GM12801 (cell line): ENCODE measurements around the gene EDEM3.

Source experiments
- TF ChIP-seq, protein P1 (sequence below): IDR thresholded peaks from one replicate; pipeline ENCODE4 v1.5.1; 2011; ENCODE audit warnings: control low read depth; ENCODE audit not compliant: insufficient read length; ENCODE audit errors: extremely low read depth

The EDEM3 gene, protein sequence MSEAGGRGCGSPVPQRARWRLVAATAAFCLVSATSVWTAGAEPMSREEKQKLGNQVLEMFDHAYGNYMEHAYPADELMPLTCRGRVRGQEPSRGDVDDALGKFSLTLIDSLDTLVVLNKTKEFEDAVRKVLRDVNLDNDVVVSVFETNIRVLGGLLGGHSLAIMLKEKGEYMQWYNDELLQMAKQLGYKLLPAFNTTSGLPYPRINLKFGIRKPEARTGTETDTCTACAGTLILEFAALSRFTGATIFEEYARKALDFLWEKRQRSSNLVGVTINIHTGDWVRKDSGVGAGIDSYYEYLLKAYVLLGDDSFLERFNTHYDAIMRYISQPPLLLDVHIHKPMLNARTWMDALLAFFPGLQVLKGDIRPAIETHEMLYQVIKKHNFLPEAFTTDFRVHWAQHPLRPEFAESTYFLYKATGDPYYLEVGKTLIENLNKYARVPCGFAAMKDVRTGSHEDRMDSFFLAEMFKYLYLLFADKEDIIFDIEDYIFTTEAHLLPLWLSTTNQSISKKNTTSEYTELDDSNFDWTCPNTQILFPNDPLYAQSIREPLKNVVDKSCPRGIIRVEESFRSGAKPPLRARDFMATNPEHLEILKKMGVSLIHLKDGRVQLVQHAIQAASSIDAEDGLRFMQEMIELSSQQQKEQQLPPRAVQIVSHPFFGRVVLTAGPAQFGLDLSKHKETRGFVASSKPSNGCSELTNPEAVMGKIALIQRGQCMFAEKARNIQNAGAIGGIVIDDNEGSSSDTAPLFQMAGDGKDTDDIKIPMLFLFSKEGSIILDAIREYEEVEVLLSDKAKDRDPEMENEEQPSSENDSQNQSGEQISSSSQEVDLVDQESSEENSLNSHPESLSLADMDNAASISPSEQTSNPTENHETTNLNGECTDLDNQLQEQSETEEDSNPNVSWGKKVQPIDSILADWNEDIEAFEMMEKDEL

GRCh38 chr1:184754476-184755225 is at the start of gene EDEM3:
Gene EDEM3, minus strand, starts transcription at chr1:184754858. Its CDS starts 212 bp downstream, at chr1:184754646.
- TF ChIP-seq, protein P1, sequence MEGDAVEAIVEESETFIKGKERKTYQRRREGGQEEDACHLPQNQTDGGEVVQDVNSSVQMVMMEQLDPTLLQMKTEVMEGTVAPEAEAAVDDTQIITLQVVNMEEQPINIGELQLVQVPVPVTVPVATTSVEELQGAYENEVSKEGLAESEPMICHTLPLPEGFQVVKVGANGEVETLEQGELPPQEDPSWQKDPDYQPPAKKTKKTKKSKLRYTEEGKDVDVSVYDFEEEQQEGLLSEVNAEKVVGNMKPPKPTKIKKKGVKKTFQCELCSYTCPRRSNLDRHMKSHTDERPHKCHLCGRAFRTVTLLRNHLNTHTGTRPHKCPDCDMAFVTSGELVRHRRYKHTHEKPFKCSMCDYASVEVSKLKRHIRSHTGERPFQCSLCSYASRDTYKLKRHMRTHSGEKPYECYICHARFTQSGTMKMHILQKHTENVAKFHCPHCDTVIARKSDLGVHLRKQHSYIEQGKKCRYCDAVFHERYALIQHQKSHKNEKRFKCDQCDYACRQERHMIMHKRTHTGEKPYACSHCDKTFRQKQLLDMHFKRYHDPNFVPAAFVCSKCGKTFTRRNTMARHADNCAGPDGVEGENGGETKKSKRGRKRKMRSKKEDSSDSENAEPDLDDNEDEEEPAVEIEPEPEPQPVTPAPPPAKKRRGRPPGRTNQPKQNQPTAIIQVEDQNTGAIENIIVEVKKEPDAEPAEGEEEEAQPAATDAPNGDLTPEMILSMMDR: no peak

GRCh38 chr1:184804220-184804619 is 49.6 kb upstream of the EDEM3 start:
- TF ChIP-seq, protein P1: no peak

DNA sequence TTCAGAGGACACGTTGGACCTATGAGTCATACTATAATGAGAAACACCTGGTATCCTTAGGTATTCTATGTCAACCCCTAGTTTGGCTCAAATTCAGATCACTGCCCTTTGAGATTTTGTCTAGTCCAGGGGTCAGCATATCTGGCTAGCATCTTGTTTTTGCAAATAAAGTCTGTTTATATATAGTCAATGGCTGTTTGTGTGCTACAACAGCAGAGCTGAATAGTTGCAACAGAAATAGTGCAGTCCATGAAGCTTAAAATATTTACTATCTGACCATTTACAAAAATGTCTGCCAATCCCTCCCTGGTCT is 48.5 kb upstream of the EDEM3 start:
- TF ChIP-seq, protein P1: no peak

GRCh38 chr1:184802354-184803179 is 47.9 kb upstream of the EDEM3 start:
- TF ChIP-seq, protein P1: no peak

- TF ChIP-seq, protein P1: no peak
These were observed 46.8 kb upstream of the EDEM3 start for GRCh38 chr1:184801503-184801902.

- TF ChIP-seq, protein P1: no peak
These were observed 46.2 kb upstream of the EDEM3 start for GRCh38 chr1:184800876-184801275.
